HepG2 (cell line): ENCODE results near the gene PIP4K2C. TPM values are rescaled to one million over a fixed set of nuclear protein-coding genes. Genes with fewer than 3 reads are reported as not detected.

Experiments
- ATAC-seq: fragments of 200-7000 bp; cut with Tn5 transposase; 3 replicates; pipeline ENCODE4 v1.9.1; 2020; ENCODE audit warnings: mild to moderate bottlenecking, moderate library complexity
- Bru-seq: library from RNA; stranded (reverse); fragments of 400-500 nt; gene quantifications from one replicate; lab custom pipeline; 2021; lab: Mats Ljungman, UMichigan
- BruChase-seq, 2 experiments: library from RNA; stranded (reverse); fragments of 400-500 nt; gene quantifications; one replicate each; lab custom pipeline; 2021; lab: Mats Ljungman, UMichigan
- BruUV-seq: library from RNA; stranded (reverse); fragments of 400-500 nt; replicated peaks from 2 replicates; lab custom pipeline; 2021; lab: Mats Ljungman, UMichigan
- CTCF ChIA-PET: fragments of 300-600 bp; formaldehyde crosslinking; extraction: SDS; loops from one replicate; lab custom pipeline; 2021; ENCODE audit warnings: low total read pairs, inconsistent platforms, low intra/inter-chr PET ratio; lab: Yijun Ruan, JAX
- POLR2A ChIA-PET: fragments of 350-600 bp; sonication (Branson Sonifier 250); formaldehyde crosslinking; loops from one replicate; lab custom pipeline; 2020; ENCODE audit warnings: antibody characterized with exemption, inconsistent platforms; lab: Yijun Ruan, JAX
- DNase-seq: peaks from one replicate; pipeline ENCODE4 v3.0.0-alpha.2; 2015; ENCODE audit warnings: low spot score
- FAIRE-seq: peaks from 3 replicates; lab custom pipeline; 2011; peaks lifted over from hg19 to GRCh38; lab: Jason Lieb, UNC
- H2AFZ ChIP-seq: one replicate; pipeline ENCODE4 v1.6.1; 2011; ENCODE audit warnings: low read length, inconsistent platforms
- H3K27ac ChIP-seq: fragments of 300-600 bp; 3 replicates; pipeline ENCODE4 v1.8.0; 2011; ENCODE audit warnings: mixed run types, mild to moderate bottlenecking, mixed read lengths, low read length, inconsistent platforms; ENCODE audit not compliant: insufficient read depth; ENCODE audit errors: extremely low read length
- H3K27me3 ChIP-seq, 2 experiments: fragments of 200-600 bp in 1 of 2; 2 replicates in 1 of 2; 3 replicates in 1 of 2; pipeline versions ENCODE4 v1.6.0 to v1.8.0; 2011; ENCODE audit warnings: low read length in 2 of 2, mild to moderate bottlenecking in 2 of 2, moderate library complexity in 2 of 2, inconsistent platforms in 1 of 2; ENCODE audit not compliant: insufficient read depth in 2 of 2, control insufficient read depth in 1 of 2
- H3K36me3 ChIP-seq, 2 experiments: fragments of 200-600 bp in 1 of 2; replicated peaks in 1 of 2; 2 replicates in 1 of 2; 3 replicates in 1 of 2; pipeline versions ENCODE4 v1.5.1 to v1.8.0; 2011; ENCODE audit warnings: low read length in 2 of 2, inconsistent platforms in 1 of 2; ENCODE audit not compliant: insufficient read depth in 2 of 2, control insufficient read depth in 1 of 2
- H3K4me1 ChIP-seq: 2 replicates; pipeline ENCODE4 v1.5.1; 2012; ENCODE audit warnings: low read length, inconsistent platforms; ENCODE audit not compliant: insufficient read depth
- H3K4me2 ChIP-seq: 2 replicates; pipeline ENCODE4 v1.6.0; 2011; ENCODE audit warnings: low read depth, low read length, inconsistent platforms
- H3K4me3 ChIP-seq, 3 experiments: fragments of 200-600 bp in 1 of 3; sonication (generic), shearing (Covaris generic) in 1 of 3; replicated peaks in 1 of 3; 2 replicates each; pipeline ENCODE4 v1.5.1; 2011 to 2016; ENCODE audit warnings: low read length in 3 of 3, inconsistent platforms in 2 of 3, low read depth in 2 of 3, mild to moderate bottlenecking in 2 of 3, control low read depth in 1 of 3, mixed read lengths in 1 of 3; ENCODE audit not compliant: insufficient read depth in 1 of 3
- H3K79me2 ChIP-seq: one replicate; pipeline ENCODE4 v1.6.1; 2011; ENCODE audit warnings: low read length, inconsistent platforms; ENCODE audit not compliant: insufficient read depth
- H3K9ac ChIP-seq: 2 replicates; pipeline ENCODE4 v1.6.0; 2011; ENCODE audit warnings: mild to moderate bottlenecking, low read depth, low read length, inconsistent platforms; ENCODE audit not compliant: insufficient read depth
- H3K9me3 ChIP-seq: 2 replicates; pipeline ENCODE4 v1.5.1; 2012; ENCODE audit warnings: mild to moderate bottlenecking, low read length
- H4K20me1 ChIP-seq: 2 replicates; pipeline ENCODE4 v1.6.0; 2011; ENCODE audit warnings: inconsistent platforms, mild to moderate bottlenecking, low read length, moderate library complexity; ENCODE audit not compliant: insufficient read depth
- AKAP8 ChIP-seq: sonication (generic); formaldehyde crosslinking; IDR thresholded peaks from 2 replicates; pipeline ENCODE4 v1.5.1; 2020; ENCODE audit warnings: mild to moderate bottlenecking, missing genetic modification reagents
- KDM5B ChIP-seq: sonication (generic); formaldehyde crosslinking; IDR thresholded peaks from 2 replicates; pipeline ENCODE4 v1.4.0; 2020; ENCODE audit warnings: missing genetic modification reagents, mild to moderate bottlenecking, borderline replicate concordance
- ZBTB49 ChIP-seq: sonication (generic); formaldehyde crosslinking; IDR thresholded peaks from 2 replicates; pipeline ENCODE4 v1.4.0; 2020; ENCODE audit warnings: missing genetic modification reagents, borderline replicate concordance
- ZNF407 ChIP-seq: sonication (generic); formaldehyde crosslinking; IDR thresholded peaks from one replicate; pipeline ENCODE4 v1.5.1; 2020; ENCODE audit warnings: mild to moderate bottlenecking, missing genetic modification reagents; ENCODE audit errors: not compliant biosample characterization
- WGBS: methylation state at CpG from one replicate; pipeline ENCODE4 v1.1.6; 2017; ENCODE audit warnings: low lambda C conversion rate; 5-methylcytosine and 5-hydroxymethylcytosine counted together
- in situ Hi-C: cut with HindIII; loops from 2 replicates; pipeline ENCODE4 v1.10.0; 2017; ENCODE audit warnings: low pct_unique_long_range_greater_than_20kb; ENCODE audit not compliant: extremely low pct_ligation_motif_present
- intact Hi-C: fragments of 100-400 bp; cut with micrococcal nuclease; formaldehyde crosslinking; loops from one replicate; pipeline ENCODE4 v1.10.0; 2022; ENCODE audit not compliant: unreplicated experiment
- long read RNA-seq, 2 experiments: library from RNA in 1 of 2; library from polyadenylated mRNA in 1 of 2; stranded (forward) in 1 of 2; unstranded in 1 of 2; transcript quantifications; one replicate each; pipeline ENCODE4 v2.0.0, GENCODE V29; 2019 to 2022
- polyA minus RNA-seq, 3 experiments: library from RNA; depleted of rRNA, polyadenylated mRNA; stranded (reverse); fragments of >200 nt; gene quantifications; 2 replicates each; pipeline ENCODE4 v1.2.3, GENCODE V29; 2011; ENCODE audit warnings: low replicate concordance in 1 of 3
- polyA plus RNA-seq, 8 experiments: library from polyadenylated mRNA; depleted of rRNA in 3 of 8; stranded (reverse) in 7 of 8; unstranded in 1 of 8; fragments of >200 nt; fragmentation: Illumina TruSeq in 4 of 8; extraction: Trizol in 4 of 8; gene quantifications; 2 replicates each; pipeline versions ENCODE4 v1.2.1 to v1.2.3, GENCODE V29; 2011 to 2016; ENCODE audit warnings: low read depth in 4 of 8, missing spikeins in 1 of 8, mixed read lengths in 1 of 8; ENCODE audit not compliant: insufficient read depth in 1 of 8
- total RNA-seq, 5 experiments: library from RNA; depleted of rRNA; stranded (reverse); fragments of >200 nt; fragmentation: Illumina TruSeq; extraction: Trizol; gene quantifications; 2 replicates each; pipeline ENCODE4 v1.2.3, GENCODE V29; 2016; ENCODE audit warnings: low read depth in 1 of 5

Gene PIP4K2C
- total RNA-seq (2016; rRNA removed; fragmentation: Illumina TruSeq; extraction: Trizol), result 23.6 and 26.4 TPM in 2 replicates
- 2.6 and 2.8 TPM in 2 replicates for total RNA-seq (2016; cell fraction: cytosol; rRNA removed; fragmentation: Illumina TruSeq; extraction: Trizol; ENCODE audit: low read depth)
- total RNA-seq (2016; cell fraction: insoluble cytoplasmic fraction; rRNA removed; fragmentation: Illumina TruSeq; extraction: Trizol), result 19.8 and 28.3 TPM in 2 replicates
- total RNA-seq (2016; cell fraction: membrane; rRNA removed; fragmentation: Illumina TruSeq; extraction: Trizol), result 9.9 and 10.2 TPM in 2 replicates
- 23.9 TPM in 2 replicates for total RNA-seq (2016; cell fraction: nucleus; rRNA removed; fragmentation: Illumina TruSeq; extraction: Trizol)
- polyA plus RNA-seq (2011; rRNA removed), result 21.7 and 23.3 TPM in 2 replicates
- 13.2 and 18.6 TPM in 2 replicates for polyA plus RNA-seq (2011; cell fraction: cytosol; rRNA removed)
- polyA plus RNA-seq (2011; cell fraction: nucleus; rRNA removed), result 26.0 and 28.4 TPM in 2 replicates
- polyA plus RNA-seq (2012), result 14.2 and 18.4 TPM in 2 replicates
- 2.2 and 2.3 TPM in 2 replicates for polyA plus RNA-seq (2016; cell fraction: cytosol; fragmentation: Illumina TruSeq; extraction: Trizol; ENCODE audit: low read depth)
- 16.8 and 23.7 TPM in 2 replicates for polyA plus RNA-seq (2016; cell fraction: insoluble cytoplasmic fraction; fragmentation: Illumina TruSeq; extraction: Trizol; ENCODE audit: low read depth)
- polyA plus RNA-seq (2016; cell fraction: membrane; fragmentation: Illumina TruSeq; extraction: Trizol; ENCODE audit: low read depth), result 6.3 and 6.4 TPM in 2 replicates
- 34.3 and 34.5 TPM in 2 replicates for polyA plus RNA-seq (2016; cell fraction: nucleus; fragmentation: Illumina TruSeq; extraction: Trizol; ENCODE audit: insufficient read depth, low read depth)
- polyA minus RNA-seq (2011; rRNA and poly(A)+ RNA removed; ENCODE audit: low replicate concordance), result 20.4 and 21.5 TPM in 2 replicates
- polyA minus RNA-seq (2011; cell fraction: cytosol; rRNA and poly(A)+ RNA removed), result 12.7 and 13.5 TPM in 2 replicates
- polyA minus RNA-seq (2011; cell fraction: nucleus; rRNA and poly(A)+ RNA removed), result 8.1 and 11.4 TPM in 2 replicates
- Bru-seq, nascent RNA, result percentile 61 among the genes with signal in this experiment
- percentile 88 among the genes with signal in this experiment for BruChase-seq, experiment 1, labeled RNA remaining after a 6-hour chase
- BruChase-seq, experiment 2, labeled RNA remaining after a 2-hour chase, result percentile 77 among the genes with signal in this experiment
- long read RNA-seq, experiment 1, transcript PIP4K2C-201 (10 exons, 2,924 nt), result major isoform, 11 of 13 reads
- long read RNA-seq, experiment 1, partial matches to known transcripts, result 0 of 13 reads
- long read RNA-seq, experiment 1, other reads (novel, unspliced or antisense), result 1 of 13 reads
- long read RNA-seq, experiment 2, transcript PIP4K2C-201 (10 exons, 2,924 nt), result major isoform, 21 of 40 reads
- long read RNA-seq, experiment 2, partial matches to known transcripts, result 5 of 40 reads
- long read RNA-seq, experiment 2, other reads (novel, unspliced or antisense), result 13 of 40 reads

- H3K27ac ChIP-seq, result peak within 1 kb of the TSS; percentile 63
- peak; percentile 77 for DNase-seq
- no peaks in the 10 kb centered on the region for H4K20me1 ChIP-seq
- peaks cover 17% of the 10 kb centered on the region for H3K79me2 ChIP-seq
- in situ Hi-C loops, result no loop called here
- H3K4me2 ChIP-seq, result peak within 1 kb of the TSS; percentile 80
- TSS peak; percentile 53 for BruUV-seq
- intact Hi-C loops, result loop anchor here (2.0 kb wide), 1 partner anchor 42 kb away; the partner anchor contains the start of gene B4GALNT1
- CTCF ChIA-PET, result no interaction called here
- H3K36me3 ChIP-seq, result peaks cover 7 to 13% of the 10 kb centered on the region in 2 experiments; a peak in 3 of 5 replicates
- no peaks in the 10 kb centered on the region for H3K9me3 ChIP-seq
- H3K4me1 ChIP-seq, result peaks cover 22% of the 10 kb centered on the region
- POLR2A ChIA-PET, result interaction anchor here (1.2 to 3.9 kb wide), 8 partner anchors 10 to 74 kb away, joined by 4 to 26 read pairs (median 17); partner anchors contain the start of genes ARHGEF25, DDIT3 and DTX3
- peak; percentile 93 for ATAC-seq
- H3K4me3 ChIP-seq, result peak within 1 kb of the TSS; percentile 70 to 99 (median 92)
- WGBS, result 2% methylated on average over 39 of the region's 69 CpGs
- peak within 1 kb of the TSS; percentile 90 for H2AFZ ChIP-seq
- H3K9ac ChIP-seq, result peak within 1 kb of the TSS; percentile 75
- no peaks in the 10 kb centered on the region; a peak in 1 of 5 replicates for H3K27me3 ChIP-seq
- FAIRE-seq, result no peak
- TF ChIP-seq ZNF407 (CRISPR knock-in tag) (no peak), KDM5B (CRISPR knock-in tag) (peak; percentile 77), AKAP8 (CRISPR knock-in tag) (no peak), ZBTB49 (CRISPR knock-in tag) (no peak)
Measured at GRCh38 chr12:57590864-57591781, at the start of gene PIP4K2C. PIP4K2C (plus strand) TSS chr12:57591192; CDS start chr12:57591290, 98 bp downstream.
